Neuron (in vitro differentiated cells): ENCODE measurements around the gene C1orf198.

Experiments
- H2AFZ ChIP-seq: one replicate; pipeline ENCODE4 v1.6.1; 2013; ENCODE audit warnings: low read depth, mild to moderate bottlenecking, inconsistent platforms, low read length, moderate library complexity
- H3K27me3 ChIP-seq: one replicate; pipeline ENCODE4 v1.6.1; 2013; ENCODE audit warnings: low read length; ENCODE audit not compliant: insufficient read depth
- H3K36me3 ChIP-seq: one replicate; pipeline ENCODE4 v1.6.1; 2013; ENCODE audit warnings: low read length; ENCODE audit not compliant: insufficient read depth
- H3K4me1 ChIP-seq: one replicate; pipeline ENCODE4 v1.6.1; 2013; ENCODE audit warnings: low read length; ENCODE audit not compliant: insufficient read depth
- H3K4me3 ChIP-seq: 2 replicates; pipeline ENCODE4 v1.5.1; 2013; ENCODE audit warnings: mild to moderate bottlenecking, low read length, moderate library complexity
- H3K9me3 ChIP-seq: one replicate; pipeline ENCODE4 v1.6.1; 2013; ENCODE audit warnings: low read length

The C1orf198 gene

DNA sequence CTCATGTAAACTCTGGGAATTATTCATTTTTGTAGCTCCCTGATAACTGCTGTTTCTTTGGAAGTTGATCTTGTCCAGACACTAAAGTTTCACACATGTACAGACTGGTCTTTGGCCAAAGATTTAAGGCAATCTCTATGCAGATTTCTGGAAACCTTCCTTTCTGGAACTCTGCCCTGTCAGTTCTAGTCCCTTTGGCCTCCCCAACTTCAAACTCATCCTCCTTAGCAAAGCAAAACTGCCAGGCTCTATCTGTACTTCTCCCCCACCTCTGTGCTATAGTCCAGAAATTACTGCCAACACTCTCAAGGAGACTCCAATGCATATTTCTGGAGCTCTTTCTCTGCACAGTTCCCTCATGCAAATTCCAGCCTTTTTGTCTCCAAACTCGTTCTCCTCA is 36.5 kb downstream of the C1orf198 start:
- no peaks in the 10 kb centered on the region for H3K27me3 ChIP-seq

DNA sequence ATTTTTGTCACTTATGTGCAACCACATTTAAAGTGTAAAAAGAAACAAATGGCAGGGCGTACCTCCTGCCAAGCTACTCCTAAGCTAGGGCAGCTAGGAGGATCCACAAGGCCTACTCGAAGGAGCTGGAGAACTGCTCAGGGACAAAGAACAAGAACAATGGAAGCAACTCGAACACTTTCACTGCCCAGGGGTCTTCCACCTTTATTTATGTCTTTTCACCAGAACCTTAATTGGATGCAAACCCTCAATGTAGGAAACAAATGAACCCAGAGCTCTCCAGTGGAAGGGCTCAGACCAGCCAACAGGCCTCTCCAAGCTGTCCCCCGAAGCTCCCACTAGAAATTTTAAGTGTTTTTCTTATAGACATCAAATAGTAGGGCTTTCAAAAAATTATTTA is 39.9 kb downstream of the C1orf198 start:
- no peak overlapping the region for H2AFZ ChIP-seq

More for the DNA sequence above, 36.5 kb downstream of the C1orf198 start:
- Histone ChIP-seq H3K36me3 (peaks cover 1% of the 10 kb centered on the region), H3K4me3 (no peak overlapping the region), H3K4me1 (peaks cover 20% of the 10 kb centered on the region), H2AFZ (no peak overlapping the region), H3K9me3 (no peaks in the 10 kb centered on the region)

DNA sequence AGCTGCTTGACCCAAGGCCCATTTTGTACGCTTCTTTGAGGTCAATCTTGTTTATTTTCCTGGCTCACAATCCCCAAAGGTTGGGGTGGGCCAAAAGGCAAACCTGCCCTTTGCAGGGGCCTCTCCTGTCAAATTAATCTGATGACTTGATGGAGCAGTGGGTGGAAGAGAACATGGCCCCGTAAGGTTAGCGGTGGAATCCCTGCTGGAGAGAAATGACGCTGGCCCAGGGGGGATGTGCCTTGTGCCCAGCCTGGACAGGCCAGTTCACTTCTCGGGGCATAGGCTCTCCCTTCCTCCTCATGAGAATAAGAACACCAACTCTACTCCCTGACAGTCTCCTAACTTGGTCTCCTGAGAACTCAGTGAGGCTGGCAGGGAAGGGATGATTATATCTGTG is 40.5 kb downstream of the C1orf198 start:
- Histone ChIP-seq H3K9me3 (no peaks in the 10 kb centered on the region), H3K27me3 (no peaks in the 10 kb centered on the region), H3K4me1 (peaks cover 27% of the 10 kb centered on the region), H2AFZ (no peak overlapping the region), H3K36me3 (no peaks in the 10 kb centered on the region), H3K4me3 (no peak overlapping the region)

More for the DNA sequence above, 39.9 kb downstream of the C1orf198 start:
- H3K4me1 ChIP-seq: peaks cover 27% of the 10 kb centered on the region
- H3K36me3 ChIP-seq: no peaks in the 10 kb centered on the region
- H3K27me3 ChIP-seq: no peaks in the 10 kb centered on the region
- H3K4me3 ChIP-seq: no peak overlapping the region
- H3K9me3 ChIP-seq: no peaks in the 10 kb centered on the region

DNA sequence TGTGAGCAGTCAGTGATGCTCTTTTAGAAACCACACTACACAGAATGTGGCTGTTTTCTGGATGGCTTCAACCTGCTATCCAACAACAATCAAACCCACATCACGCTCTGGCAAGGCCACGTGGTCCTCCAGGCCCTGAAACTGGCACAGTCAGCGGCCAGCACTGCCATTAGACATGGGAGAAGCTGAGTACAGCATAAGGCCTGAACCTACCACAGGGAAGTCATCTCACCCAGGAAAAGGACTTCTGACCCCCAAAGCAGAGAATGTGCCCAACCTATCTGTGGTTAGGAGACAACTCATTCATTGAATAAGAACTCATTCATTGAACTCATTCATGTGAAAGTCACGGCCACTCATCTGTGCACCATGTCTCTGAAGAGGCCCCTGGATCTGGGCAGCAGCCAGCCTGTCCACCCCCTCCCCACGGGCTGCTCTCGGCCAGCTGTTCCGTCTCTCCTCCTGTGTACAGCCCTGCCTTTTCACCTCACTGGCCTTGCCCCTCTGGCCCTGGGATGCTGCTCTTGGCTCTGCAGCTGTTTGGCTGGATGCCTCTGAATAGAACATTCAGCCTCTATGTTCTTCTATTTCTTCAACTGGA is 41.1 kb downstream of the C1orf198 start:
- no peak overlapping the region for H2AFZ ChIP-seq
- H3K4me1 ChIP-seq: peaks cover 27% of the 10 kb centered on the region
- no peaks in the 10 kb centered on the region for H3K9me3 ChIP-seq
- H3K36me3 ChIP-seq: no peaks in the 10 kb centered on the region
- H3K4me3 ChIP-seq: no peak overlapping the region
- no peaks in the 10 kb centered on the region for H3K27me3 ChIP-seq

DNA sequence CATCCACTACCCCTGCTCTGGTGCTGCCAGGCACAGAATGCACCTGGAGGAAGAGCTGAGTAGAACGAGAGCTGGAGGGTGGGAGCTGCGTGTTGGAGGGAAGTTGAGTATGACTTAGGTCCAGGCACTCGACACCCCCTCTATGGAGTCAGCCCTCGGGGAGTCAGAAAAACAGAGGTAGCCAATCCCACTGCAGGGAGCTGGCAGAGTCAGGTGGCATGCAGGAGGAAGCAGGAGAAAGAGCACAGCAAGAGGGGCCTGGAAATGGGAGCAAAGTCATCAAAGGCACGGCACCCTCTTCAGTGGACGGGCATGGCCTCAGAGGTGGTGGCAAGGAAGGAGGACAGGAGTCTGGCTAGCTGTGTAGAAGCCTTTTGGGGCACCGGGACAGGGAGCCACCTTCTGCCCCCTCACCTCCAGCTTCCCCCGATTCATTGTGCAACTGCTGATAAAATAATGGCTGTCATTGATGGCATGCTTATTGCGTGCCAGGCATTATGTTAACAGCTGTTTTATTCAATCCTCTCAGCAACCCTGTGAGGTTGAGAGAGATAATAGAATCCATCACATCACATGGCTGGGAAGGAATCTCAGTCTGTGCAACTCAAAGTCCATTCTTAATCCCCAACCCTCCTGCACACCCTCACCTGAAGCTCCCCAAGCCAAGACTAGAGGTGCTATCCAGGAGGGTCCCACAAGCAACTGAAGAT is 42.0 kb downstream of the C1orf198 start:
- H2AFZ ChIP-seq: no peak overlapping the region
- H3K4me3 ChIP-seq: no peak overlapping the region
- no peaks in the 10 kb centered on the region for H3K9me3 ChIP-seq
- no peaks in the 10 kb centered on the region for H3K27me3 ChIP-seq
- no peaks in the 10 kb centered on the region for H3K36me3 ChIP-seq
- H3K4me1 ChIP-seq: peaks cover 27% of the 10 kb centered on the region

DNA sequence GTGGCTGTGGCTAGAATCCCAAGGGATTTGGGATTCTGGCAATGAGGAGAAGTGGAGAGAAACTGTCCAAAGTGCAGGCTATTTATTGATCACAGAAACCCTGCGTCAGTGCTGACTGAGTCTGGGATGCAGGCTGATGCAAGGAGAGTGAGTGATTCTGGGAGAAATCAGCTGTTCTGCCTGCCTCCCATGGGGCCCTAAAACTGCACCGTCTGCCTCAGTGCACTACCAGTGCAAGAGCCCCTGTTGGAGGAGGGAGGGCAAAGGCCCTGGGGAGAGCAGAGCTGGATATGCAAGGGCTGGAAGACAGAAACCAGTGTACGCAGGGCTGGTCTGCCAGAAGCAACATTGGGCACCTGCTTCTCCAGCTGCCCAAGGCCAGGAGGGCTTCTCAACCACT is 42.6 kb downstream of the C1orf198 start:
- Histone ChIP-seq H3K36me3 (no peaks in the 10 kb centered on the region), H2AFZ (no peak overlapping the region), H3K4me1 (peaks cover 27% of the 10 kb centered on the region), H3K4me3 (no peak overlapping the region), H3K9me3 (no peaks in the 10 kb centered on the region), H3K27me3 (no peaks in the 10 kb centered on the region)

DNA sequence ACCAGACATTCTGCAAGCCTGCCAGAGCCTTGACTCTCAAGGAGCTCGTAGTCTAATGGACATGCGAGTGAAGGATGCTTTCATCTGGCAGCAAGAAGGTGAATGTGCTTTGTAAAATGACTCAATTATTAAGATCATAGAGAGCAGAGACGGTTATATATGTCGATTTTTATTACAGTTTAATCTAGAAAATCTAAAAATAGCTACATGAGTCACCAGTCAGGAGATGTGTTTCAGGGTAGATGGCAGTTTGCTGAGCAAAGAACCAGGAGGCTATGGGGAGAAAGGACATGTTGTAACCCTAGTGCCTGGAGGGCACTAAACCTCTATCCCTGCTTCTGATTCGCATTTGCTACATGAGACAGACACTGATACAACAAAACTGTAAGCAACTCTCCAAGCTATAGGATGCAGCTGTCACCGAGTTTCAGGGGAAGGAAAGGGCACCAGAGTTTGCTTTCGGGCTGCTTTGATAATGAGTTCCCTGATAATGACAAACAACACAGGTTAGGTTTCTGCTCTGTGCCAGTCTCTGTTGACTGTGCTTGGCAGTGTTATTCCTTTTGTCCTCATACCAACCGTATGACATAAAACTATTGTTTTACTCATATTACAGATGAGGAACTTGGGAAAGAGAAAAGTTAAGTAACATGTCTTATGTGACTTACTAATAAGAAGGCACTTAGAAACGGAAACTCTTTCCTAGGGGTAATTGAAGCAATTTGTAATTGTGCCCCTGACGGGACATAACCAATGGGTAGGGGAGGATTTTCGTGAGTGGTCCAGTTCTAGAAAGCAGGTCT is 43.2 kb downstream of the C1orf198 start:
- no peaks in the 10 kb centered on the region for H3K9me3 ChIP-seq
- H3K4me1 ChIP-seq: peaks cover 27% of the 10 kb centered on the region
- H3K36me3 ChIP-seq: no peaks in the 10 kb centered on the region
- H3K4me3 ChIP-seq: no peak overlapping the region
- no peak overlapping the region for H2AFZ ChIP-seq
- no peaks in the 10 kb centered on the region for H3K27me3 ChIP-seq

DNA sequence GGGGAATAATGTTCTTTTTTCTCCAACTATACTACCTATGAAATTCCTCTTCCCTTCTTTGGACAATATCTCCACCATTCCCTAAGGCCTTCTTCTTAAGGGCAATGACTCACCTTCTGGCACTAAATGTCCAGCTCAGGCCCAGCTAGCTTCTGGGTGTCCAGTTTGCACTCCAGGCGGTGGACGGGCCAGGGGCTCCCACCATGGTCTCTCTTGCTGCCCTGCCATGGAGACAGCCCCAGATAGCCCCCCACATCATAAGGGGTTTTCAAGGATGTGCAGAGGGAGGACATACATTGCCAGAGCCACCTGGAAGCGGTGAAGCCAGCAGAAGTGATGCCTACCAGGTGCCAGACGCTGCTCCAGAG is 43.8 kb downstream of the C1orf198 start:
- no peak overlapping the region for H2AFZ ChIP-seq
- H3K4me1 ChIP-seq: peaks cover 27% of the 10 kb centered on the region
- no peak overlapping the region for H3K4me3 ChIP-seq

GRCh38 chr1:230823931-230824381 is 44.4 kb downstream of the C1orf198 start:
- H3K9me3 ChIP-seq: no peaks in the 10 kb centered on the region
- H2AFZ ChIP-seq: no peak overlapping the region
- peaks cover 27% of the 10 kb centered on the region for H3K4me1 ChIP-seq
- H3K27me3 ChIP-seq: no peaks in the 10 kb centered on the region
- no peaks in the 10 kb centered on the region for H3K36me3 ChIP-seq
- no peak overlapping the region for H3K4me3 ChIP-seq

More for the DNA sequence above, 43.8 kb downstream of the C1orf198 start:
- Histone ChIP-seq H3K36me3 (no peaks in the 10 kb centered on the region), H3K27me3 (no peaks in the 10 kb centered on the region), H3K9me3 (no peaks in the 10 kb centered on the region)

- no peak overlapping the region for H3K4me3 ChIP-seq
- no peak overlapping the region for H2AFZ ChIP-seq
- H3K9me3 ChIP-seq: no peaks in the 10 kb centered on the region
- no peaks in the 10 kb centered on the region for H3K36me3 ChIP-seq
- H3K4me1 ChIP-seq: peaks cover 29% of the 10 kb centered on the region
- no peaks in the 10 kb centered on the region for H3K27me3 ChIP-seq
Observed at GRCh38 chr1:230823426-230823825, 44.9 kb downstream of the C1orf198 start.

DNA sequence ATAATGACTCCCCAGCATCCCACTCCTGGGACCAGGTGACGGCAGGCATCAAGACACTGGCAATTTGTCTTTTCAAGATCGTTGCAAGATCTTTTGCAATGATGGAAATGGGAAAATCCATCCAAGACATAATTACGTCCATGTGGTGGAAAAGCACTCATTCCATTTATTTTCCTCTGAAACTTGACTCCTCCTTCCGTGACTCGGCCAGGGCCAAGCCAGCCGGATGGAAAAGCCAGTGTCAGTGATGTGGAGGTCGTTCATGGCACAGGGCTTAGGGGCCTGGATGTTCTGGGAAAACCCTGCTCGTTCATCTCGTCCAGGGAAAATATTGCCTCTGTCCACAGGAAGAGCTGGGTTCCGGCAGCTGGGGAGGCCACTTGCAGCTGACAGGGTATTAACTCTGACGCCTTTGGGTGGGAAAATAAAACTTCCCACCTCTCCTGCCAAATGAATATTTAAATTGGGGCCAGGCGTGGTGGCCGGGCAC is 46.2 kb downstream of the C1orf198 start:
- Histone ChIP-seq H3K4me1 (peaks cover 20% of the 10 kb centered on the region), H3K36me3 (no peaks in the 10 kb centered on the region), H3K4me3 (no peak overlapping the region), H2AFZ (no peak overlapping the region), H3K9me3 (no peaks in the 10 kb centered on the region), H3K27me3 (no peaks in the 10 kb centered on the region)

- Histone ChIP-seq H3K4me1 (peaks cover 12% of the 10 kb centered on the region), H3K27me3 (no peaks in the 10 kb centered on the region), H3K4me3 (no peak overlapping the region), H2AFZ (no peak overlapping the region), H3K9me3 (no peaks in the 10 kb centered on the region), H3K36me3 (no peaks in the 10 kb centered on the region)
Observed at GRCh38 chr1:230821346-230821745, 47.0 kb downstream of the C1orf198 start.

GRCh38 chr1:230820568-230820967 is 47.8 kb downstream of the C1orf198 start:
- H2AFZ ChIP-seq: no peak overlapping the region
- no peak overlapping the region for H3K4me3 ChIP-seq
- no peaks in the 10 kb centered on the region for H3K9me3 ChIP-seq
- no peaks in the 10 kb centered on the region for H3K36me3 ChIP-seq
- no peaks in the 10 kb centered on the region for H3K27me3 ChIP-seq
- H3K4me1 ChIP-seq: peaks cover 7% of the 10 kb centered on the region
